ENCODE data around the gene IL18. TPM values are rescaled to one million over a fixed set of nuclear protein-coding genes. Genes with fewer than 3 reads are reported as not detected.

IL18 gene
- polyA plus RNA-seq, 1 donor from 2014 or later: not detected

- Histone ChIP-seq H3K79me2 (replicated peaks; ENCODE audit: insufficient read depth, low read length) (no peaks in the 10 kb centered on the region), H3K9me2 (ENCODE audit: insufficient read depth, low read length) (no peaks in the 10 kb centered on the region), H3K4me2 (ENCODE audit: low read length) (no peak overlapping the region), H3K27ac (ENCODE audit: low read length) (no peak overlapping the region), H3K27me3 (ENCODE audit: insufficient read depth, low read depth, low read length) (no peaks in the 10 kb centered on the region), H4K20me1 (ENCODE audit: insufficient read depth) (no peaks in the 10 kb centered on the region), H3K9ac (ENCODE audit: low read length) (no peak overlapping the region), H3K4me3 (ENCODE audit: low read length) (no peak overlapping the region), H2AFZ (ENCODE audit: low read depth, low read length) (no peak overlapping the region), H3K36me3 (ENCODE audit: insufficient read depth, low read length) (no peaks in the 10 kb centered on the region), H3F3A (ENCODE audit: insufficient read depth, low read length, poor library complexity, severe bottlenecking) (no peaks in the 10 kb centered on the region), H3K9me3 (ENCODE audit: low read length) (no peaks in the 10 kb centered on the region)
- no peak for TF ChIP-seq RAD21 (conservative IDR thresholded peaks at IDR 0.05)
- TF ChIP-seq, protein P1, sequence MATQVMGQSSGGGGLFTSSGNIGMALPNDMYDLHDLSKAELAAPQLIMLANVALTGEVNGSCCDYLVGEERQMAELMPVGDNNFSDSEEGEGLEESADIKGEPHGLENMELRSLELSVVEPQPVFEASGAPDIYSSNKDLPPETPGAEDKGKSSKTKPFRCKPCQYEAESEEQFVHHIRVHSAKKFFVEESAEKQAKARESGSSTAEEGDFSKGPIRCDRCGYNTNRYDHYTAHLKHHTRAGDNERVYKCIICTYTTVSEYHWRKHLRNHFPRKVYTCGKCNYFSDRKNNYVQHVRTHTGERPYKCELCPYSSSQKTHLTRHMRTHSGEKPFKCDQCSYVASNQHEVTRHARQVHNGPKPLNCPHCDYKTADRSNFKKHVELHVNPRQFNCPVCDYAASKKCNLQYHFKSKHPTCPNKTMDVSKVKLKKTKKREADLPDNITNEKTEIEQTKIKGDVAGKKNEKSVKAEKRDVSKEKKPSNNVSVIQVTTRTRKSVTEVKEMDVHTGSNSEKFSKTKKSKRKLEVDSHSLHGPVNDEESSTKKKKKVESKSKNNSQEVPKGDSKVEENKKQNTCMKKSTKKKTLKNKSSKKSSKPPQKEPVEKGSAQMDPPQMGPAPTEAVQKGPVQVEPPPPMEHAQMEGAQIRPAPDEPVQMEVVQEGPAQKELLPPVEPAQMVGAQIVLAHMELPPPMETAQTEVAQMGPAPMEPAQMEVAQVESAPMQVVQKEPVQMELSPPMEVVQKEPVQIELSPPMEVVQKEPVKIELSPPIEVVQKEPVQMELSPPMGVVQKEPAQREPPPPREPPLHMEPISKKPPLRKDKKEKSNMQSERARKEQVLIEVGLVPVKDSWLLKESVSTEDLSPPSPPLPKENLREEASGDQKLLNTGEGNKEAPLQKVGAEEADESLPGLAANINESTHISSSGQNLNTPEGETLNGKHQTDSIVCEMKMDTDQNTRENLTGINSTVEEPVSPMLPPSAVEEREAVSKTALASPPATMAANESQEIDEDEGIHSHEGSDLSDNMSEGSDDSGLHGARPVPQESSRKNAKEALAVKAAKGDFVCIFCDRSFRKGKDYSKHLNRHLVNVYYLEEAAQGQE (IDR thresholded peaks at IDR 0.05; ENCODE audit: borderline replicate concordance): no peak
- TF ChIP-seq, protein P2, sequence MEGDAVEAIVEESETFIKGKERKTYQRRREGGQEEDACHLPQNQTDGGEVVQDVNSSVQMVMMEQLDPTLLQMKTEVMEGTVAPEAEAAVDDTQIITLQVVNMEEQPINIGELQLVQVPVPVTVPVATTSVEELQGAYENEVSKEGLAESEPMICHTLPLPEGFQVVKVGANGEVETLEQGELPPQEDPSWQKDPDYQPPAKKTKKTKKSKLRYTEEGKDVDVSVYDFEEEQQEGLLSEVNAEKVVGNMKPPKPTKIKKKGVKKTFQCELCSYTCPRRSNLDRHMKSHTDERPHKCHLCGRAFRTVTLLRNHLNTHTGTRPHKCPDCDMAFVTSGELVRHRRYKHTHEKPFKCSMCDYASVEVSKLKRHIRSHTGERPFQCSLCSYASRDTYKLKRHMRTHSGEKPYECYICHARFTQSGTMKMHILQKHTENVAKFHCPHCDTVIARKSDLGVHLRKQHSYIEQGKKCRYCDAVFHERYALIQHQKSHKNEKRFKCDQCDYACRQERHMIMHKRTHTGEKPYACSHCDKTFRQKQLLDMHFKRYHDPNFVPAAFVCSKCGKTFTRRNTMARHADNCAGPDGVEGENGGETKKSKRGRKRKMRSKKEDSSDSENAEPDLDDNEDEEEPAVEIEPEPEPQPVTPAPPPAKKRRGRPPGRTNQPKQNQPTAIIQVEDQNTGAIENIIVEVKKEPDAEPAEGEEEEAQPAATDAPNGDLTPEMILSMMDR (IDR thresholded peaks at IDR 0.05; ENCODE audit: poor library complexity, severe bottlenecking): no peak
- TF ChIP-seq SMC3 (conservative IDR thresholded peaks at IDR 0.05; ENCODE audit: poor library complexity): no peak
- no peak for TF ChIP-seq EZH2 (IDR thresholded peaks at IDR 0.05; ENCODE audit: borderline replicate concordance, insufficient read depth, low read length, poor library complexity, severe bottlenecking)
Observed at GRCh38 chr11:112212290-112212689, 48.4 kb upstream of the IL18 start.

- Histone ChIP-seq H3K4me2 (ENCODE audit: low read length) (no peak overlapping the region), H3F3A (ENCODE audit: insufficient read depth, low read length, poor library complexity, severe bottlenecking) (no peaks in the 10 kb centered on the region), H3K9me2 (ENCODE audit: insufficient read depth, low read length) (no peaks in the 10 kb centered on the region), H3K36me3 (ENCODE audit: insufficient read depth, low read length) (no peaks in the 10 kb centered on the region), H3K27ac (ENCODE audit: low read length) (no peak overlapping the region), H3K4me3 (ENCODE audit: low read length) (no peak overlapping the region), H3K79me2 (replicated peaks; ENCODE audit: insufficient read depth, low read length) (no peaks in the 10 kb centered on the region), H2AFZ (ENCODE audit: low read depth, low read length) (no peak overlapping the region), H3K9ac (ENCODE audit: low read length) (no peak overlapping the region), H4K20me1 (ENCODE audit: insufficient read depth) (no peaks in the 10 kb centered on the region), H3K9me3 (ENCODE audit: low read length) (no peaks in the 10 kb centered on the region), H3K27me3 (ENCODE audit: insufficient read depth, low read depth, low read length) (no peaks in the 10 kb centered on the region)
- no peak for TF ChIP-seq MXI1 (conservative IDR thresholded peaks at IDR 0.05; ENCODE audit: poor library complexity, severe bottlenecking)
- TF ChIP-seq, protein P2 (IDR thresholded peaks at IDR 0.05; ENCODE audit: poor library complexity, severe bottlenecking): no peak
- TF ChIP-seq POLR2AphosphoS5 (IDR thresholded peaks at IDR 0.05): no peak
- no peak for TF ChIP-seq RAD21 (conservative IDR thresholded peaks at IDR 0.05)
- TF ChIP-seq TAF1 (IDR thresholded peaks at IDR 0.05; ENCODE audit: low read depth): no peak
- no peak for TF ChIP-seq EZH2 (IDR thresholded peaks at IDR 0.05; ENCODE audit: borderline replicate concordance, insufficient read depth, low read length, poor library complexity, severe bottlenecking)
- TF ChIP-seq, protein P1 (IDR thresholded peaks at IDR 0.05; ENCODE audit: borderline replicate concordance): no peak
- no peak for TF ChIP-seq SMC3 (conservative IDR thresholded peaks at IDR 0.05; ENCODE audit: poor library complexity)
- TF ChIP-seq EP300 (conservative IDR thresholded peaks at IDR 0.05; ENCODE audit: poor library complexity, severe bottlenecking): no peak
Observed at GRCh38 chr11:112211536-112211935, 47.6 kb upstream of the IL18 start.
